Inflammatory macrophage (primary cell): ENCODE data around the gene NPAS3.

ENCODE experiments used
- DNase-seq, 2 donors: peaks; one replicate each; pipeline ENCODE4 v3.0.0-alpha.2; 2020 to 2022

NPAS3 gene

DNA sequence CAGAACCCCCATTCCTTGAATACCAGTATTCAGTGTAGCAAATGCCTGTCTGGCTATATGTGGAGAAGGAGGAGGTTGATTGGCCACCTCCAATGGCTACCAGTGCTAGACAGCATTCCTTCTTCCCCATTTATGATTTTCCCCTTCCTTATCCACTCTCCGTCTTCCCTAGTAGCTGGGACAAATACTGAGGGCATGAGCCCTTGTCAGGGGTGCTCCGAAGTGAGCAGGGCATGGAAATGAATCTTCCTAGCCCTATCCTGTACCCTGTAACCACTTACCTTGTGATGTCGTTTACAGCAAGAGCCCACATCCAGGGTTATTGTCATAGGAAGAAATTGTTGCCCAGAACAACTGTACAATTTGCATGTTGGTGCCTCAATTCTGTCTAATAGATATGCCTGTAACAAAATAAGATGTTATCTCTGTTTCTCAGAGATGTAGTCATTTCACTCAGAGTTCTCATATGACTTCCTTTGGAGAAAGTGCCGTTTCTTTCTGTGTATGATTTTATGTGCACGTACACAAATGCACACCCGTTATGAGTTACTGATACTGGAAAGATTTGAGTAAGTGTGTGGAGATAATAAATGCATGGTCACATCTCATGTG, 588.5 kb downstream of the NPAS3 start:
- no peak for DNase-seq

DNA sequence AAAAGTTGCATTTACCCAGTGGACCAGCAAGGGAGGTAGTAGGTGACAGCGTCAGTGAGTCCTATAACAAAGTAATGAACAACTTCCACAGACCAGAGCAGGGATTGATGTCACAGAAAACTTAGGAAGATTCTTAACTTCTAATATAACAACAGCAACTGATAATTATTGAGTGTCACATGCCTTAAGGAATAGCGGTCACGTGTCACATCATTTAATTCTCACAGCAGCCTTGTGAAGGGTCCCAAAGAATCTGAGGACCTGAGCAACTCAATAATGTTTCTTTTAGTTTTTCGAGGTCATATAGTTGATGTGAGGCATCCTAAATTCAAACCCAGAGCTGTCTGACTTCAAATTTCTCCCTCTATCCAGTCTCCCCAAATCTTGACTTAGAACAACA, 590.0 kb downstream of the NPAS3 start:
- DNase-seq = no peak

- no peak for DNase-seq
Measured at GRCh38 chr14:33529787-33530757, 591.4 kb downstream of the NPAS3 start.

GRCh38 chr14:33532553-33532952, 593.9 kb downstream of the NPAS3 start:
- DNase-seq = no peak

DNA sequence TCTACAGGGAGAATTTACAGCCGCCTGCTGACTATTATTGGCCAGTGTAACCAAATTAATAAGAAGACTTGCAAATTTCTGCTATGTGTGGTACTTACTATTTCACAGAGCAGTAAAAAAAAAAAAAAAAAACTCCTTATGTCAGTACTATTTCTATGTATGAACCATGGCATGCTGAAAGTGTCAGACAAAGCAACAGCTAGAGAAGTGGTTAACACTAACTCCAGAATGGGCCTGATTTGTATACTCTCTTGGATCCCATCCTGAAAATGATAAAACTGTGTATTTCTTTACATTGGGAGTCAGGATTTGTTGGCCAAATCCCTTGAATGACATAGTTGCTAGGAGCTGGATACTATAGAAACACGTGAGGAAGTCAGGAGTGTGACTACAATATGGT, 595.4 kb downstream of the NPAS3 start:
- no peak for DNase-seq

- DNase-seq = no peak
Measured at GRCh38 chr14:33534632-33535031, 596.0 kb downstream of the NPAS3 start.

GRCh38 chr14:33539918-33540357, 601.3 kb downstream of the NPAS3 start:
- DNase-seq = no peak

DNA sequence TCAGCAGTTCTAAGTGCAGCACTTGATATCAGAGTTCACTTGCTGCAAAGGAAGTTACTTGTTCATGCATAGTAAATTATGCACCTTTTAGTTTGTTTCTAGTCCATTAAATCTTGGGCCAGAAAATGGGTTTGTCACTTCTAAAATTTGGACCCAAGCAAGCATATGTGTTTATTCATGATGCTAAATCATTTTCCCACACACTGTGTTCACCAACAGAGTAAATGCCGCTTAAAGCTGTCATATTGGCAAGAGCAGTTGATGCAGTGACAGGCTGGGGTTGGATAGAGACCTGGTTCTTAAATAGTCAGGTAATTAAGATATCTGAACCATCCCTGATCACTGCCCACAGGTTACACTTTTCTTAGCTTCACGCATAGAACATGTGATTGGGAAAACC, 602.5 kb downstream of the NPAS3 start:
- no peak for DNase-seq

GRCh38 chr14:33542338-33543287, 603.9 kb downstream of the NPAS3 start:
- no peak for DNase-seq

- DNase-seq = no peak
Measured at GRCh38 chr14:33545696-33546095, 607.0 kb downstream of the NPAS3 start.

GRCh38 chr14:33548606-33549005, 609.9 kb downstream of the NPAS3 start:
- no peak for DNase-seq

GRCh38 chr14:33551963-33552362, 613.3 kb downstream of the NPAS3 start:
- no peak for DNase-seq

DNA sequence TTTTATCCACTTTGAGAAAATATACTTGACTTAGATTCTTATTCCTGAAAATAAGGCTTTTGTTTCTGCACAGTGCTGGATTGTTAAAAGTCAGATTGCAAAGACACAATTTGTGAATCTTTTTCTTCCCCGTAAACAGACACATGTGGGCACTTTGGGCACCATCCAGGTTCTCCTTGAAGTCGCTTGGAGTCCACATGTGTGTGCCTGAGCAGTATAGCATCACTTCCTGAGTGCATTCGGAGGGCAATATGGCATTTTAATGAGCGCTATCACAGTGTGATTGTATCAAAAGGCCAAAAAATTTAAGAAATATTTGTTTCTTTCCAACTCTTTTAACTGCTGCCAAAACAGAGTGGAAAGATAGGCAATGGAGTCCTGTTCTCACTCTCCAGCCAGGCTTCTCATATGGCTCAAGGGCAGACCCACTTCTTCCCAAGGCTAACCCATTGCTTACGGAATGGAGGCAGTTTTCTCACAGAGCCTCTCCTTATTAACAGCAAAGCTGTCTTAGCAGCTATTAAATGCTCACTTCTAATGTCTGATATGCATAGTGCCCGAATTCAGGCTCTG, 615.1 kb downstream of the NPAS3 start:
- DNase-seq = no peak

- no peak for DNase-seq
Measured at GRCh38 chr14:33554988-33555387, 616.3 kb downstream of the NPAS3 start.

DNA sequence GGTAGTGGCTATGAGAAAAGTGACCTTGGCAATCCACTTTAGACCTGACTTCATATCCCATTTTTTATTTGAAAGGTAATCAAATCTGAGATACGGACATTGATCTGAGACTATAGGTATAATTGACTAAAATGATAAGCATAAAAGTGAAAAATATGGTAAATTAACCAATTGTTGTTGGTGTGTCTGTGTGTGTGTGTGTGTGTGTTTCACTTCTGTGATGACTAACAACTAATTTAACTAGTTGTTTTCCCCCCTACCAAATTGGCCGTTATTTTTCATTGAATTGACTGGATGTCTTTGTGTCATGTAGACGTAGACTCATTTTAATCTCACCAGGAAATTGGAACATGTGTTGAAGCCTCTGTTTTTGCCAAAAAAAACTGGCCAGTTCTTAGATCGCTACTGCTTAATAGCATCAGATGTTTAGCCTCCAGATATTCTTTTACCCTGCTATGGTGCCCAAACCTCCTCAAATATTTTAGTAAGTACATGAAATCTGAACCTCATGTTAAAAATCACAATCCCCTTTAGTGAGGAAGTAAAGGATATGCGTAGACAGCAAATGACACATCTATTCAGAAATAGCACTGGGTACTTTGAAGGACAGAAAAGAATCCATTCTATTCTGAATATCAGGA, 617.2 kb downstream of the NPAS3 start:
- no peak for DNase-seq

- no peak for DNase-seq
Measured at GRCh38 chr14:33556382-33557121, 617.9 kb downstream of the NPAS3 start.

DNA sequence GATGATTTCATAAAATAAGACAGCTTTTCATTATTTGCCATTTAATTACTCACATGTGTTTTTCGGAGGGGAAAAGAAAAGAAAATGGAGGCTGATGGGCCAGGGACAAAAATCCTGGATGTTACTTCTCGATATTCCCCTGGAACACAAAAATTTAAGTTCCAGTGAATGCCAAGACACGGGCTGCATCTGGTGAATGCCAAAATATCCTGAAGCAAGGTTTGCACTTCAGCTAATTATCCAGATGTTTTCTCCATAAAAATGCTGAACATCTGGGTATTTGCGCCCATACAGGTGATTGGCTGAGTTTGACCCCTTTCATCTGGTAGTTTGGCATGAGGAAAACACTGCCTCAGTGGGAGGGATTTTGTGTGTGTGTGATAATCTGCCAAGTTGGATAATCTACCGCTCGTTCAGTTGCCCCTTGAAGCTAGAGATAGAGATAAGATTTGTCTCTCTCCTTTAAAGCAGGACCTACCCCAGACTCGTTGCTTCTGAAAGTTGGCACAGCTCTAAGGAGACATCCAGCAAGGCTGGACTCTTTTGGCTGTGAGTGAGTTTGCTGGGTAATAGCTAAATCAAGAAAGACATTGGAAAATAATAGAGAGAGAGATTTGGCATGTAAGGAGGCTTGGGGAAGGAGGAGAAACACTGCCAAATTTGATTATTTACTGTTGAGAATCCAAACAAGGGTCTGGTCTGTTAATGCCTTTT, 622.2 kb downstream of the NPAS3 start:
- DNase-seq = no peak

- no peak for DNase-seq
Measured at GRCh38 chr14:33561488-33562175, 623.0 kb downstream of the NPAS3 start.

DNA sequence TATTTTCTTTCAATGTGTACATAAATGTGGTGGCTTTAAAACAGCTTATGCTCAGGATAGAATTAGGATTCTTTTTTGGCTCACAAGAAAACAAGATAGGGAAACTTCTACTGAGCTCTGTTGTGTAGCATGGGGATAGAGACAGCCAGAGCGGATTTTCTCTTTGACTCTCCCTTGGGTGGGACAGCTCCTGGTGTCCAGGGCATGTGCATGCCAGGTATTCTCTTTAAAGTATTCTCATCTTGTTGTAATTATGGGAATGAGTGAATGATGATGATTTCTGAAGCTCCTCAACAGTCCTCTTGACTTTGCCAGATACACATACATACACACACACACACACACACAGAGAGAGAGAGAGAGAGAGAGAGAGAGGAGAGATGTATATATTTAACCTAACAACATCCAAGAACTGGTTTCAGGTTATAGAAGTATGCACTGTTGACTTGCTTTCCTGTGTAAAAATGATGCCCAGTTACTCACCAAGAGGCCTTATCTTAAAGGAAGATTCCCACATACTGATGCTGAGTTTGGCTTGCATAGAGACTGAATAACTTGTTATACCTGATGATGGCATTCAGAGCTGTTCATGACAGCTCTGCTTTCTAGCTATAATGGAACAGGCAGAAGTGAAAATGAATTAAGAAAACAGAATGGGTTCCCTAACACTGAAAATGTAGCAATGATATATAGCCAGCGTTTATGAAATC, 624.7 kb downstream of the NPAS3 start:
- no peak for DNase-seq
